HepG2 (cell line): ENCODE measurements around the gene RDM1.

Experiments
- JUN ChIP-seq: sonication (generic); formaldehyde crosslinking; IDR thresholded peaks from 2 replicates; pipeline ENCODE4 v1.4.0; 2020; ENCODE audit warnings: mild to moderate bottlenecking, missing genetic modification reagents
- POLR2A ChIP-seq, 2 experiments: IDR thresholded peaks; 2 replicates each; pipeline ENCODE4 v1.6.1; 2011; ENCODE audit warnings: low read depth in 2 of 2, low read length in 2 of 2, mild to moderate bottlenecking in 1 of 2, moderate library complexity in 1 of 2; ENCODE audit not compliant: insufficient read depth in 1 of 2
- ZNF572 ChIP-seq: sonication (generic); formaldehyde crosslinking; IDR thresholded peaks from 2 replicates; pipeline ENCODE4 v1.5.1; 2020; ENCODE audit warnings: mild to moderate bottlenecking, missing genetic modification reagents

- TF ChIP-seq JUN (CRISPR knock-in tag) (no peak), POLR2A (IDR thresholded peaks at IDR 0.05; ENCODE audit: insufficient read depth in 1 of 2, low read depth in 2 of 2, low read length in 2 of 2) (no peak), ZNF572 (CRISPR knock-in tag) (no peak)
These were observed 39.3 kb downstream of the RDM1 start for GRCh38 chr17:35891269-35891668.
